Liver (tissue), 9 donors: ENCODE results near the gene EPC1. TPM values are rescaled to one million over a fixed set of nuclear protein-coding genes. Genes with fewer than 3 reads are reported as not detected.

Experiments used
- DNase-seq: peaks from one replicate; pipeline ENCODE4 v3.0.0-alpha.2; 2017; ENCODE audit warnings: low spot score
- H3K27ac ChIP-seq, 2 donors: one replicate each; pipeline ENCODE4 v1.7.0; 2013; ENCODE audit warnings: inconsistent platforms in 2 of 2, low read length in 2 of 2, control low read depth in 1 of 2, low read depth in 1 of 2, mild to moderate bottlenecking in 1 of 2
- H3K27me3 ChIP-seq, 4 donors: one replicate each; pipeline versions ENCODE4 v1.6.1 to v1.7.0; 2013; ENCODE audit warnings: low read length in 3 of 4, inconsistent platforms in 1 of 4, mild to moderate bottlenecking in 1 of 4, moderate library complexity in 1 of 4; ENCODE audit not compliant: control insufficient read depth in 4 of 4, insufficient read depth in 4 of 4
- H3K36me3 ChIP-seq, 4 donors: one replicate each; pipeline versions ENCODE4 v1.6.1 to v1.7.0; 2013; ENCODE audit warnings: low read length in 3 of 4, mild to moderate bottlenecking in 3 of 4, low read depth in 1 of 4, moderate library complexity in 1 of 4; ENCODE audit not compliant: control insufficient read depth in 4 of 4, insufficient read depth in 3 of 4
- H3K4me1 ChIP-seq, 4 donors: one replicate each; pipeline versions ENCODE4 v1.6.1 to v1.7.0; 2013; ENCODE audit warnings: low read length in 3 of 4, mild to moderate bottlenecking in 3 of 4, moderate library complexity in 1 of 4; ENCODE audit not compliant: control insufficient read depth in 4 of 4, insufficient read depth in 4 of 4
- H3K4me3 ChIP-seq, 3 donors: one replicate each; pipeline versions ENCODE4 v1.6.1 to v1.7.0; 2013; ENCODE audit warnings: low read length in 3 of 3, control low read depth in 1 of 3, low read depth in 1 of 3, mild to moderate bottlenecking in 1 of 3
- H3K9ac ChIP-seq, 2 donors: one replicate each; pipeline ENCODE4 v1.7.0; 2013; ENCODE audit warnings: low read length in 2 of 2, mild to moderate bottlenecking in 2 of 2, moderate library complexity in 2 of 2, control low read depth in 1 of 2, low read depth in 1 of 2
- H3K9me3 ChIP-seq, 4 donors: one replicate each; pipeline versions ENCODE4 v1.6.1 to v1.7.0; 2013; ENCODE audit warnings: low read length in 3 of 4; ENCODE audit not compliant: control insufficient read depth in 4 of 4
- EGR1 ChIP-seq, 2 donors: IDR thresholded peaks; 2 replicates each; pipeline ENCODE4 v1.6.1; 2016 to 2018; ENCODE audit warnings: antibody characterized with exemption in 2 of 2, low read depth in 2 of 2
- FOXA1 ChIP-seq: IDR thresholded peaks from 2 replicates; pipeline ENCODE4 v1.6.1; 2016; ENCODE audit warnings: antibody characterized with exemption
- FOXA2 ChIP-seq: IDR thresholded peaks from 2 replicates; pipeline ENCODE4 v1.6.1; 2016; ENCODE audit warnings: antibody characterized with exemption
- GABPA ChIP-seq, 2 donors: IDR thresholded peaks in 1 of 2; conservative IDR thresholded peaks in 1 of 2; 2 replicates each; pipeline ENCODE4 v1.6.1; 2016; ENCODE audit warnings: antibody characterized with exemption in 2 of 2, mild to moderate bottlenecking in 1 of 2, moderate library complexity in 1 of 2
- HNF4A ChIP-seq, 2 donors: conservative IDR thresholded peaks; 2 replicates each; pipeline ENCODE4 v1.6.1; 2016; ENCODE audit warnings: antibody characterized with exemption in 2 of 2, mild to moderate bottlenecking in 2 of 2
- HNF4G ChIP-seq: IDR thresholded peaks from 2 replicates; pipeline ENCODE4 v1.6.1; 2016; ENCODE audit warnings: antibody characterized with exemption
- JUND ChIP-seq, 2 donors: IDR thresholded peaks; 2 replicates each; pipeline ENCODE4 v1.6.1; 2016; ENCODE audit warnings: antibody characterized with exemption in 2 of 2
- NR2F2 ChIP-seq: IDR thresholded peaks from 2 replicates; pipeline ENCODE4 v1.6.1; 2016; ENCODE audit warnings: antibody characterized with exemption
- RAD21 ChIP-seq, 2 donors: IDR thresholded peaks; 2 replicates each; pipeline ENCODE4 v1.6.1; 2016; ENCODE audit warnings: antibody characterized with exemption in 2 of 2, mild to moderate bottlenecking in 2 of 2
- RXRA ChIP-seq, 2 donors: IDR thresholded peaks; 2 replicates each; pipeline ENCODE4 v1.6.1; 2017 to 2018; ENCODE audit warnings: antibody characterized with exemption in 2 of 2, mild to moderate bottlenecking in 1 of 2
- SP1 ChIP-seq: IDR thresholded peaks from 2 replicates; pipeline ENCODE4 v1.6.1; 2018; ENCODE audit warnings: antibody characterized with exemption, mild to moderate bottlenecking
- TAF1 ChIP-seq: conservative IDR thresholded peaks from 2 replicates; pipeline ENCODE4 v1.6.1; 2016; ENCODE audit warnings: antibody characterized with exemption, mild to moderate bottlenecking
- YY1 ChIP-seq: IDR thresholded peaks from 2 replicates; pipeline ENCODE4 v1.6.1; 2016; ENCODE audit warnings: antibody characterized with exemption, mild to moderate bottlenecking
- WGBS: extraction: QIAGEN DNeasy Blood & Tissue Kit; methylation state at CpG from one replicate; pipeline ENCODE4 v1.1.7; 2013; 5-methylcytosine and 5-hydroxymethylcytosine counted together
- polyA plus RNA-seq, 2 donors: library from polyadenylated mRNA; stranded (reverse) in 1 of 2; unstranded in 1 of 2; fragments of 200-250 nt in 1 of 2; fragments of >200 nt in 1 of 2; fragmentation: Nextera tagmentation in 1 of 2; extraction: Ambion mirVana in 1 of 2; gene quantifications; one replicate each; pipeline versions ENCODE4 v1.2.1 to v1.2.3, GENCODE V29; 2013 to 2015
- total RNA-seq, 2 donors: library from RNA; depleted of rRNA; stranded (reverse); fragments of >200 nt; gene quantifications; one replicate each; pipeline ENCODE4 v1.2.3, GENCODE V29; 2014
- TF ChIP-seq, protein P1 (sequence below): IDR thresholded peaks from 2 replicates; pipeline ENCODE4 v1.6.1; 2016; ENCODE audit warnings: antibody characterized with exemption, mild to moderate bottlenecking
- TF ChIP-seq, protein P2 (sequence below): IDR thresholded peaks from 2 replicates; pipeline ENCODE4 v1.6.1; 2016; ENCODE audit warnings: antibody characterized with exemption
- TF ChIP-seq, protein P3 (sequence below): fragments of 150-350 bp; IDR thresholded peaks from 2 replicates; pipeline ENCODE4 v1.5.1; 2017; ENCODE audit warnings: improper control_type of control experiment, low read depth, low read length; ENCODE audit not compliant: missing input control
- TF ChIP-seq, protein P4 (sequence below): IDR thresholded peaks from 2 replicates; pipeline ENCODE4 v1.6.1; 2016; ENCODE audit warnings: antibody characterized with exemption
- donor health status: healthy.
- donor health status: healthy.
- donor health status: healthy.
- donor health status: healthy.
- donor health status: healthy.

Gene EPC1
- total and polyA plus RNA-seq, 4 donors = 5.6 to 30.9 (median 16.0) TPM

DNA sequence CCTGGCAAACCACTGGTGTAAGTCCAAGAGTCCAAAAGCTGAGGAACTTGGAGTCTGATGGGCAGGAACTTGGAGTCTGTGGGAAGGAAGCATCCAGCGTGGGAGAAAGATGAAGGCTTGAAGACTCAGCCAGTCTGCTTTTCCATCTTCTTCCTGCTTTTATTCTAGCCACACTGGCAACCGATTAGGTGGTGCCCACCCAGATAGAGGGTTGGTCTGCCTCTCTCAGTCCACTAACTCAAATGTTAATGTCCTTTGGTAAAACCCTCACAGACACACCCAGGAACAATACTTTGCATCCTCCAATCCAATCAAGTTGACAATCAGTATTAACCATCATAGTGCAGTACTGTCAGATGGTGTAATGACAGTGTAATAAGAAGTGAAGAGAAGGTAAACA lies 119.2 kb downstream of the EPC1 start:
- WGBS = 43% methylated on average over 2 of the region's 2 CpGs
- Histone ChIP-seq H3K4me3 (no peak overlapping the region), H3K9ac (no peak overlapping the region), H3K9me3 (peaks cover 0 to 2% (median under 1%) of the 10 kb centered on the region in 4 donors), H3K36me3 (no peaks in the 10 kb centered on the region), H3K27ac (no peak overlapping the region), H3K27me3 (peaks cover 0 to 2% (median 0%) of the 10 kb centered on the region in 4 donors), H3K4me1 (no peaks in the 10 kb centered on the region)
- no peak for DNase-seq
- TF ChIP-seq, protein P1, sequence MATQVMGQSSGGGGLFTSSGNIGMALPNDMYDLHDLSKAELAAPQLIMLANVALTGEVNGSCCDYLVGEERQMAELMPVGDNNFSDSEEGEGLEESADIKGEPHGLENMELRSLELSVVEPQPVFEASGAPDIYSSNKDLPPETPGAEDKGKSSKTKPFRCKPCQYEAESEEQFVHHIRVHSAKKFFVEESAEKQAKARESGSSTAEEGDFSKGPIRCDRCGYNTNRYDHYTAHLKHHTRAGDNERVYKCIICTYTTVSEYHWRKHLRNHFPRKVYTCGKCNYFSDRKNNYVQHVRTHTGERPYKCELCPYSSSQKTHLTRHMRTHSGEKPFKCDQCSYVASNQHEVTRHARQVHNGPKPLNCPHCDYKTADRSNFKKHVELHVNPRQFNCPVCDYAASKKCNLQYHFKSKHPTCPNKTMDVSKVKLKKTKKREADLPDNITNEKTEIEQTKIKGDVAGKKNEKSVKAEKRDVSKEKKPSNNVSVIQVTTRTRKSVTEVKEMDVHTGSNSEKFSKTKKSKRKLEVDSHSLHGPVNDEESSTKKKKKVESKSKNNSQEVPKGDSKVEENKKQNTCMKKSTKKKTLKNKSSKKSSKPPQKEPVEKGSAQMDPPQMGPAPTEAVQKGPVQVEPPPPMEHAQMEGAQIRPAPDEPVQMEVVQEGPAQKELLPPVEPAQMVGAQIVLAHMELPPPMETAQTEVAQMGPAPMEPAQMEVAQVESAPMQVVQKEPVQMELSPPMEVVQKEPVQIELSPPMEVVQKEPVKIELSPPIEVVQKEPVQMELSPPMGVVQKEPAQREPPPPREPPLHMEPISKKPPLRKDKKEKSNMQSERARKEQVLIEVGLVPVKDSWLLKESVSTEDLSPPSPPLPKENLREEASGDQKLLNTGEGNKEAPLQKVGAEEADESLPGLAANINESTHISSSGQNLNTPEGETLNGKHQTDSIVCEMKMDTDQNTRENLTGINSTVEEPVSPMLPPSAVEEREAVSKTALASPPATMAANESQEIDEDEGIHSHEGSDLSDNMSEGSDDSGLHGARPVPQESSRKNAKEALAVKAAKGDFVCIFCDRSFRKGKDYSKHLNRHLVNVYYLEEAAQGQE = no peak
- no peak for TF ChIP-seq EGR1 (IDR thresholded peaks at IDR 0.05; ENCODE audit: low read depth in 2 of 2)
- no peak for TF ChIP-seq HNF4A (conservative IDR thresholded peaks at IDR 0.05)
- TF ChIP-seq NR2F2 = no peak
- TF ChIP-seq YY1 = no peak
- TF ChIP-seq, protein P2, sequence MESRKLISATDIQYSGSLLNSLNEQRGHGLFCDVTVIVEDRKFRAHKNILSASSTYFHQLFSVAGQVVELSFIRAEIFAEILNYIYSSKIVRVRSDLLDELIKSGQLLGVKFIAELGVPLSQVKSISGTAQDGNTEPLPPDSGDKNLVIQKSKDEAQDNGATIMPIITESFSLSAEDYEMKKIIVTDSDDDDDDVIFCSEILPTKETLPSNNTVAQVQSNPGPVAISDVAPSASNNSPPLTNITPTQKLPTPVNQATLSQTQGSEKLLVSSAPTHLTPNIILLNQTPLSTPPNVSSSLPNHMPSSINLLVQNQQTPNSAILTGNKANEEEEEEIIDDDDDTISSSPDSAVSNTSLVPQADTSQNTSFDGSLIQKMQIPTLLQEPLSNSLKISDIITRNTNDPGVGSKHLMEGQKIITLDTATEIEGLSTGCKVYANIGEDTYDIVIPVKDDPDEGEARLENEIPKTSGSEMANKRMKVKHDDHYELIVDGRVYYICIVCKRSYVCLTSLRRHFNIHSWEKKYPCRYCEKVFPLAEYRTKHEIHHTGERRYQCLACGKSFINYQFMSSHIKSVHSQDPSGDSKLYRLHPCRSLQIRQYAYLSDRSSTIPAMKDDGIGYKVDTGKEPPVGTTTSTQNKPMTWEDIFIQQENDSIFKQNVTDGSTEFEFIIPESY = no peak
- TF ChIP-seq TAF1 = no peak
- no peak for TF ChIP-seq HNF4G
- no peak for TF ChIP-seq SP1
- TF ChIP-seq FOXA1 = no peak
- no peak for TF ChIP-seq FOXA2
- TF ChIP-seq, protein P3, sequence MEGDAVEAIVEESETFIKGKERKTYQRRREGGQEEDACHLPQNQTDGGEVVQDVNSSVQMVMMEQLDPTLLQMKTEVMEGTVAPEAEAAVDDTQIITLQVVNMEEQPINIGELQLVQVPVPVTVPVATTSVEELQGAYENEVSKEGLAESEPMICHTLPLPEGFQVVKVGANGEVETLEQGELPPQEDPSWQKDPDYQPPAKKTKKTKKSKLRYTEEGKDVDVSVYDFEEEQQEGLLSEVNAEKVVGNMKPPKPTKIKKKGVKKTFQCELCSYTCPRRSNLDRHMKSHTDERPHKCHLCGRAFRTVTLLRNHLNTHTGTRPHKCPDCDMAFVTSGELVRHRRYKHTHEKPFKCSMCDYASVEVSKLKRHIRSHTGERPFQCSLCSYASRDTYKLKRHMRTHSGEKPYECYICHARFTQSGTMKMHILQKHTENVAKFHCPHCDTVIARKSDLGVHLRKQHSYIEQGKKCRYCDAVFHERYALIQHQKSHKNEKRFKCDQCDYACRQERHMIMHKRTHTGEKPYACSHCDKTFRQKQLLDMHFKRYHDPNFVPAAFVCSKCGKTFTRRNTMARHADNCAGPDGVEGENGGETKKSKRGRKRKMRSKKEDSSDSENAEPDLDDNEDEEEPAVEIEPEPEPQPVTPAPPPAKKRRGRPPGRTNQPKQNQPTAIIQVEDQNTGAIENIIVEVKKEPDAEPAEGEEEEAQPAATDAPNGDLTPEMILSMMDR = no peak
- no peak for TF ChIP-seq RAD21 (IDR thresholded peaks at IDR 0.05)
- TF ChIP-seq JUND (IDR thresholded peaks at IDR 0.05) = no peak
- TF ChIP-seq GABPA (IDR thresholded peaks at IDR 0.05 in 1 of 2, conservative IDR thresholded peaks at IDR 0.05 in 1 of 2) = no peak

DNA sequence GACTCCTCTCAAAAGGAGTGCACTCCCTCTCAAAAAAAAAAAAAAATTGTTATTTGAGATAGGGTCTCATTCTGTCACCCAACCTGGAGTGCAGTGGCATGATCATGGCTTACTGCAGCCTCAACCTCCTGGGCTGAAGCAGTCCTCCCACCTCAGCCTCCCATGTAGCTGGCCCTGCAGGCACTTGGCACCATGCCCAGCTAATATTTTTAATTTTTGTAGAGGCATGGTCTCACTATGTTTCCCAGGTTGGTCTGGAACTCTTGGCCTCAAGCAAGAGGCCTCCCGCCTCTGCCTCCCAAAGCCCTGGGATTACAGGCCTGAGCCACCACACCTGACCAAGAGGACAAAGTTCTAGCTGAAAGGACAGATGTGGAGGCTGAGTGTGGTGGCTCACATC lies 120.3 kb downstream of the EPC1 start:
- Histone ChIP-seq H3K9me3 (peaks cover 0 to 3% (median under 1%) of the 10 kb centered on the region in 4 donors), H3K36me3 (no peaks in the 10 kb centered on the region), H3K27me3 (peaks cover 0 to 2% (median 0%) of the 10 kb centered on the region in 4 donors), H3K4me3 (no peak overlapping the region), H3K9ac (no peak overlapping the region), H3K4me1 (no peaks in the 10 kb centered on the region), H3K27ac (no peak overlapping the region)
- no peak for DNase-seq
- 94% methylated on average over 1 of the region's 1 CpG for WGBS
- TF ChIP-seq RXRA (IDR thresholded peaks at IDR 0.05) (no peak), YY1 (no peak), JUND (IDR thresholded peaks at IDR 0.05) (no peak), GABPA (IDR thresholded peaks at IDR 0.05 in 1 of 2, conservative IDR thresholded peaks at IDR 0.05 in 1 of 2) (no peak), SP1 (no peak), FOXA2 (no peak), RAD21 (IDR thresholded peaks at IDR 0.05) (no peak), EGR1 (IDR thresholded peaks at IDR 0.05; ENCODE audit: low read depth in 2 of 2) (no peak), HNF4G (no peak), TAF1 (no peak), HNF4A (conservative IDR thresholded peaks at IDR 0.05) (no peak)
- TF ChIP-seq, protein P1 = no peak
- TF ChIP-seq, protein P3 = no peak
- TF ChIP-seq, protein P4, sequence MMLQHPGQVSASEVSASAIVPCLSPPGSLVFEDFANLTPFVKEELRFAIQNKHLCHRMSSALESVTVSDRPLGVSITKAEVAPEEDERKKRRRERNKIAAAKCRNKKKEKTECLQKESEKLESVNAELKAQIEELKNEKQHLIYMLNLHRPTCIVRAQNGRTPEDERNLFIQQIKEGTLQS = no peak
